Fibroblast of lung (primary cell): ENCODE measurements around the gene TBC1D5. TPM values are rescaled to one million over a fixed set of nuclear protein-coding genes. Genes with fewer than 3 reads are reported as not detected.

Source experiments
- DNase-seq, 2 donors: peaks; one replicate each; pipeline versions ENCODE4 v3.0.0 to v3.0.0-alpha.2; 2010; ENCODE audit warnings: low read depth in 2 of 2
- H2AFZ ChIP-seq: 2 replicates; pipeline ENCODE4 v1.5.1; 2012; ENCODE audit warnings: low read length, control low read depth, inconsistent platforms
- H3K27ac ChIP-seq: 2 replicates; pipeline ENCODE4 v1.5.1; 2011; ENCODE audit warnings: low read length, control low read depth; ENCODE audit not compliant: insufficient read depth
- H3K27me3 ChIP-seq: 2 replicates; pipeline ENCODE4 v1.5.1; 2011; ENCODE audit warnings: mild to moderate bottlenecking, low read length; ENCODE audit not compliant: control insufficient read depth, insufficient read depth
- H3K36me3 ChIP-seq: 2 replicates; pipeline ENCODE4 v1.5.1; 2011; ENCODE audit warnings: low read length; ENCODE audit not compliant: control insufficient read depth, insufficient read depth
- H3K4me1 ChIP-seq: 2 replicates; pipeline ENCODE4 v1.5.1; 2011; ENCODE audit warnings: low read length; ENCODE audit not compliant: control insufficient read depth, insufficient read depth; ENCODE audit errors: extremely low read depth
- H3K4me2 ChIP-seq: 2 replicates; pipeline ENCODE4 v1.5.1; 2011; ENCODE audit warnings: low read length, control low read depth; ENCODE audit not compliant: insufficient read depth; ENCODE audit errors: extremely low read depth
- H3K4me3 ChIP-seq, 4 experiments: fragments of 200-600 bp in 1 of 4; sonication (generic) in 1 of 4; replicated peaks in 1 of 4; 2 replicates each; pipeline ENCODE4 v1.5.1; 2011 to 2016; ENCODE audit warnings: low read length in 4 of 4, low read depth in 3 of 4, mild to moderate bottlenecking in 3 of 4, control low read depth in 2 of 4, inconsistent platforms in 1 of 4, mixed read lengths in 1 of 4; ENCODE audit not compliant: insufficient read depth in 1 of 4; ENCODE audit errors: control extremely low read depth in 1 of 4
- H3K79me2 ChIP-seq: 2 replicates; pipeline ENCODE4 v1.5.1; 2012; ENCODE audit warnings: mild to moderate bottlenecking, low read length, inconsistent platforms; ENCODE audit not compliant: control insufficient read depth, insufficient read depth
- H3K9ac ChIP-seq: 2 replicates; pipeline ENCODE4 v1.5.1; 2011; ENCODE audit warnings: mild to moderate bottlenecking, low read length, control low read depth; ENCODE audit not compliant: insufficient read depth
- H3K9me3 ChIP-seq: 2 replicates; pipeline ENCODE4 v1.5.1; 2012; ENCODE audit warnings: low read depth, low read length; ENCODE audit not compliant: control insufficient read depth, insufficient read depth
- H4K20me1 ChIP-seq: 2 replicates; pipeline ENCODE4 v1.5.1; 2011; ENCODE audit warnings: low read length; ENCODE audit not compliant: control insufficient read depth, insufficient read depth; ENCODE audit errors: extremely low read depth
- EZH2 ChIP-seq: IDR thresholded peaks from 2 replicates; pipeline ENCODE4 v1.5.1; 2012; ENCODE audit warnings: low read length, control low read depth, mild to moderate bottlenecking; ENCODE audit errors: missing control alignments
- polyA plus RNA-seq, 2 donors: library from polyadenylated mRNA; depleted of rRNA in 1 of 2; stranded (reverse) in 1 of 2; unstranded in 1 of 2; fragments of >200 nt; gene quantifications; 2 replicates each; pipeline ENCODE4 v1.2.1, GENCODE V29; 2011 to 2012; ENCODE audit warnings: missing spikeins in 1 of 2
- total RNA-seq: library from RNA; depleted of rRNA; stranded (reverse); fragments of >200 nt; gene quantifications from 2 replicates; pipeline ENCODE4 v1.2.1, GENCODE V29; 2014
- TF ChIP-seq, protein P1 (sequence below), 2 donors: IDR thresholded peaks in 1 of 2; conservative IDR thresholded peaks in 1 of 2; 1 replicate in 1 of 2; 2 replicates in 1 of 2; pipeline ENCODE4 v1.5.1; 2011 to 2012; ENCODE audit warnings: low read length in 2 of 2, control low read depth in 1 of 2, inconsistent platforms in 1 of 2, low read depth in 1 of 2, mild to moderate bottlenecking in 1 of 2

The TBC1D5 gene
- total and polyA plus RNA-seq, 2 donors (not counting 1 experiment from before 2014, with no cell fraction given): 43.6 to 129 TPM

GRCh38 chr3:17407576-17407975, 334.9 kb downstream of the TBC1D5 start:
- TF ChIP-seq, protein P1, sequence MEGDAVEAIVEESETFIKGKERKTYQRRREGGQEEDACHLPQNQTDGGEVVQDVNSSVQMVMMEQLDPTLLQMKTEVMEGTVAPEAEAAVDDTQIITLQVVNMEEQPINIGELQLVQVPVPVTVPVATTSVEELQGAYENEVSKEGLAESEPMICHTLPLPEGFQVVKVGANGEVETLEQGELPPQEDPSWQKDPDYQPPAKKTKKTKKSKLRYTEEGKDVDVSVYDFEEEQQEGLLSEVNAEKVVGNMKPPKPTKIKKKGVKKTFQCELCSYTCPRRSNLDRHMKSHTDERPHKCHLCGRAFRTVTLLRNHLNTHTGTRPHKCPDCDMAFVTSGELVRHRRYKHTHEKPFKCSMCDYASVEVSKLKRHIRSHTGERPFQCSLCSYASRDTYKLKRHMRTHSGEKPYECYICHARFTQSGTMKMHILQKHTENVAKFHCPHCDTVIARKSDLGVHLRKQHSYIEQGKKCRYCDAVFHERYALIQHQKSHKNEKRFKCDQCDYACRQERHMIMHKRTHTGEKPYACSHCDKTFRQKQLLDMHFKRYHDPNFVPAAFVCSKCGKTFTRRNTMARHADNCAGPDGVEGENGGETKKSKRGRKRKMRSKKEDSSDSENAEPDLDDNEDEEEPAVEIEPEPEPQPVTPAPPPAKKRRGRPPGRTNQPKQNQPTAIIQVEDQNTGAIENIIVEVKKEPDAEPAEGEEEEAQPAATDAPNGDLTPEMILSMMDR (conservative IDR thresholded peaks at IDR 0.05 in 1 of 2, IDR thresholded peaks at IDR 0.05 in 1 of 2; ENCODE audit: low read depth in 1 of 2, low read length in 2 of 2): no peak
- no peak for TF ChIP-seq EZH2

GRCh38 chr3:17404548-17404947, 337.9 kb downstream of the TBC1D5 start:
- H3K9me3 ChIP-seq: no peaks in the 10 kb centered on the region
- no peaks in the 10 kb centered on the region for H3K79me2 ChIP-seq
- no peak overlapping the region for H3K9ac ChIP-seq
- no peaks in the 10 kb centered on the region for H3K4me1 ChIP-seq
- no peaks in the 10 kb centered on the region for H3K36me3 ChIP-seq
- H4K20me1 ChIP-seq: no peaks in the 10 kb centered on the region
- no peak overlapping the region for H3K27ac ChIP-seq
- DNase-seq: no peak
- H3K27me3 ChIP-seq: no peaks in the 10 kb centered on the region
- no peak overlapping the region for H3K4me3 ChIP-seq
- no peak overlapping the region for H2AFZ ChIP-seq
- H3K4me2 ChIP-seq: no peak overlapping the region
- no peak for TF ChIP-seq EZH2
- TF ChIP-seq, protein P1 (conservative IDR thresholded peaks at IDR 0.05 in 1 of 2, IDR thresholded peaks at IDR 0.05 in 1 of 2; ENCODE audit: low read depth in 1 of 2, low read length in 2 of 2): no peak

More at GRCh38 chr3:17407576-17407975, 334.9 kb downstream of the TBC1D5 start:
- H3K36me3 ChIP-seq: no peaks in the 10 kb centered on the region
- no peaks in the 10 kb centered on the region for H3K4me1 ChIP-seq
- peak in 1 of 2 donors; percentile 15 for DNase-seq
- no peak overlapping the region for H3K4me3 ChIP-seq
- no peaks in the 10 kb centered on the region for H3K9me3 ChIP-seq
- no peaks in the 10 kb centered on the region for H4K20me1 ChIP-seq
- no peak overlapping the region for H2AFZ ChIP-seq
- no peak overlapping the region for H3K27ac ChIP-seq
- H3K9ac ChIP-seq: no peak overlapping the region
- H3K27me3 ChIP-seq: no peaks in the 10 kb centered on the region
- no peak overlapping the region for H3K4me2 ChIP-seq
- no peaks in the 10 kb centered on the region for H3K79me2 ChIP-seq

GRCh38 chr3:17402442-17402841, 340.0 kb downstream of the TBC1D5 start:
- DNase-seq: no peak
- no peak overlapping the region for H3K4me2 ChIP-seq
- no peak overlapping the region for H3K9ac ChIP-seq
- no peaks in the 10 kb centered on the region for H3K36me3 ChIP-seq
- no peaks in the 10 kb centered on the region for H3K79me2 ChIP-seq
- H3K27me3 ChIP-seq: no peaks in the 10 kb centered on the region
- H3K9me3 ChIP-seq: no peaks in the 10 kb centered on the region
- no peaks in the 10 kb centered on the region for H4K20me1 ChIP-seq
- no peak overlapping the region for H2AFZ ChIP-seq
- H3K27ac ChIP-seq: no peak overlapping the region
- H3K4me1 ChIP-seq: no peaks in the 10 kb centered on the region
- no peak for TF ChIP-seq EZH2
- TF ChIP-seq, protein P1 (conservative IDR thresholded peaks at IDR 0.05 in 1 of 2, IDR thresholded peaks at IDR 0.05 in 1 of 2; ENCODE audit: low read depth in 1 of 2, low read length in 2 of 2): no peak
- no peak overlapping the region for H3K4me3 ChIP-seq
